ENCODE data around the gene HAPSTR1.
"Not testable (repeated sequence)": the region's sequence is repeated elsewhere in the genome, so short reads cannot be mapped to it uniquely, and the experiment has no call there.

The HAPSTR1 gene

DNA sequence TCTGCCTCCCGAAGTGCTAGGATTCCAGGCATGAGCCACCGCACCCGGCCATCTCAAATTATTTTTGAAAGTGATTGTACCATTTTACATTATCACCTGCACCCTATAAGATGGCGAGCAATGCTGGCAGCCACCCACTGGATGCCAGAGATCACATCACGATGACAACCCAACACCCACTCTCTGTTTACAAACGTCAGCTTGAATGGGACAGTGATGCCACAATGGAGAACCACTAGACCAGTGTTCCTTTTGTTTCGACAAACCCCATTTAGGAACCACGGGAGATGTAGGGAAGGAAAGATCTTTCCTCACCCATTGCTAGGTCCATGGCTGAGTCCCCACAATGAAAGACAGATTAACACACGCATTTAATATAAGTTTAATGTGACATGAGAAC, 20.1 kb upstream of the HAPSTR1 start:
- DNase-seq (ENCODE audit: low read depth in 3 of 3), result no peak

DNA sequence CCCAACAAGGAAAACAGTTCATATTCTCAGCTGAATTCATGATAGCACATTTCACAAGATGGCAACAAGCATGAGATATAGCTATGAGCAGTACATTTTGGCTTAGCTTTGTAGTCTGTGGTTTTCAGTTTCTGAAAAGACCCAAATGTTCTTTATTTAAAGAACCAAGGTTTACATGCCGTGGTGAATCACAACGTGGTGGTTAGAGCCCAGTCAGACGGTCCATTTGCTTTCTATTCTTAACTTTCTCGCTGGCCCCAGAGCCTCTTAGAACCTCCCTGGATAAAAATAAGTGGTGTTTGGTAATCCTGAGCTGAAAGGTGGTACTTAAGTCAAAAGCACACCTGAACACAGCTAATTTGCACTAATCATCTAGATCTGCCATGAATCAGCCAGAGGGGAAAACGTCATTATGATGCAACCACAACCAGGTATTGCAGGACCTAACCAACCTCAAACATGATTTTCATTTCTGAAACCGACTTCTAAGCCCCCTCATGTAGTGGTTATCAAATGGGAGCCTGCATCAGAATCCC, 18.6 kb upstream of the HAPSTR1 start:
- no peak for DNase-seq (ENCODE audit: low read depth in 3 of 3)

DNA sequence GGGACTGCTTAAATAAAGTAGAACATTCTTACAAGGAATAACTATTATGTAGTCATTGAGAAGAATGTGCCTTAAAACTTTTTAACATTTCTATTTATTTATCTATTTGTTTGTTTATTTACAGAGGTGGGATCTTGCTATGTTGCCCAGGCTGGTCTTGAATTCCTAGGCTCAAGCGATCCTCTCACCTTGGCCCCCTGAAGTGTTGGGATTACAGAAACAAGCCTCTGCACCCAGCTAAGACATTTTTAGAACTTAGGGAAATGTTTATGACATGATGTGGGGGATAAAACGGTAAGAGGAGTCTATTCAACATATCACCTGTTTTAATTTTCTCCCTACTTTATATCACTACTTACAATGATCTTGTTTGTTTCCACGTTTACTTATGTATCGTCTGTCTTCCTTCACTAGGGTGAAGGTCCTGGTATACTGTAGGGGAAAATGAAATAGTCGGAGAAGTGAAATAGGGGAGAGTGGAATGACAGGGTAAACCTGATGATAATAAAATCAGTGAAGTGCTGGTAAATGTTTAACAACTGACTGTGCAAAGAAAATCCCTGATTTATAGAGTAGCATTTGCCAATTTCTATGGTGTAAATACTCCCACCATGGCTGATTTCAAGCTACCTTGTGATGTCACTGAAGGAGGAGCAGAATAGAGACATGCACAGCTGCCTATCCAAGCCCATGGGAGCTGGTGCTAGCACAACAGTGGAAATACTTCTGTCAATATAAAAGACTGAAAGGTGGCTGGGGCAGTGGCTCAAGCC, 16.0 kb upstream of the HAPSTR1 start:
- DNase-seq (ENCODE audit: low read depth in 3 of 3), result no peak

DNA sequence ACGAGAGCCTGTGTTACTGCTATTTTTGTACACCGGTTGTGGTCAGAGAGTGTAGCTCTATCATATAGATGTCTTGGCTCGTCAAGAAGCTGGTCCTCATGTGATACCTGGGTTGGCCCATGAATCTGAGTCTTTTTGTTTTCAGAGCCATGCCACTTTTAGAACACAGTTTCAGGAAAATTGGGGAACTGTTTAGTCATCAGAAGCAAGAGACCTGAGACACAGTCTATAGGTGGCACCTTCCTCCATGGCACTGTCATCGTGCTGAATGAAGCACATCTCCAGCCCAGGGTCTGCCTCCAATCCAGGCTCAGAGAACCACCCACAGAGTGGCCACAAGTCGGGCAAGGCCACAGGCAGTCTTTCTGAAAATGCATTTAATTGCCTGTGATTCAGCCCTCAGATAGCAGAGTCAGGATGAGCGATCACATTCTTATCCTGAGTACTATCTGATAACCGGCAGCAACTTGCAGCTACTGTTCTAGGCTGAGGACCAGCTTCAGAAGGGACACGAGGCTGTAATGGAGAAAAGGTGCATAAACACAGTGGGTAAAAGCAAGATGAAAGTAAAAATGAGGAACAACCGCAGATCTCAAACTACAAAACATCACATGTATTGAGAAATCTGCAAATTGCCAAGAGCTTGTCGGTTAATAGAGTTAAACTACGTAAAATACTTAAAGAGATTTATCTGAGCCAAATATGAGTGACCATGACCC, 14.2 kb upstream of the HAPSTR1 start:
- no peak for DNase-seq (ENCODE audit: low read depth in 3 of 3)

DNA sequence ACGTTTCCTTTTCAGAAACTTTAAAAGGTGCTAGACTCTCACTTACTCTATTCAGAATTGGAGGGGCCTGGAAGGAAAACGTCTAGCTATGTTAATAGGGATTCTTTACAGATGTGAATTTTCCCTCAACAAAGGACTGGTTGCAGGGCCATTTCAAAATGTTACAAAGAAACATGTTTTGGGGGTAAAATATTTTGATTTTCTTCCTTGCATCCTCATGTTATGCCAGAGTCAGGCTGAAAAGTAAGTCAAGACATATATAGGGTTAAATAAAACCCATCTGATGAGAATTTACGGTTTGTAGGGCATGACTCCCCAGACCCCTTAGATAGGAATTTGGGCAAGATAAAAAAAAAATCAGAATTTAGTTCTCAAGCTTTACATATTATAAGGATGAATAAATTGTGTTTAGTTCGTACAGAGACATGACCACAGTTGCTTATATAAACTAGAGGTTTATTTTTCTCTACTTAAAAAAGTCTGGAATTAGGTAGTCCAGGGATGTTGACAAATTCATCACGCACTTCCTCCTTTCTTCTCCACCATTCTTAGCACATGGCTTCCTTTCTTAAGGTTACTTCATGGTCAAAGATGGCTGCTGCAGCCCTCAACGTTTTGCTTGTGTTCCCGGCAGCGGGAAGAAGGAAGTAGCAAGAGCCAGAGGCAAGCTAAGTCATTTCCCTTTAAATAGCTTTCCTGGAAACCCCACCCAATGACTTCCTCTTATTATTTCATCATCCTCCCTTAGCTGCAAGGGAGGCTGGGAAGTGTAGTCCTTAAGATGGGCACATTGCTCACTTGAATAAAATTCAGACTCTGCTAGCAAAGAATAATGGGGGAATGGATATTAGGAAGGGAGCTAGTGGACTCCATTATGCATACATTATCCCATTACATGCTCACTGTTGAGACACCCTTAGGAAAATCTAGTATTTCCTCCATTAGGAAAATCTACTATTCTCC, 12.7 kb upstream of the HAPSTR1 start:
- DNase-seq (ENCODE audit: low read depth in 3 of 3), result not testable (repeated sequence)

DNA sequence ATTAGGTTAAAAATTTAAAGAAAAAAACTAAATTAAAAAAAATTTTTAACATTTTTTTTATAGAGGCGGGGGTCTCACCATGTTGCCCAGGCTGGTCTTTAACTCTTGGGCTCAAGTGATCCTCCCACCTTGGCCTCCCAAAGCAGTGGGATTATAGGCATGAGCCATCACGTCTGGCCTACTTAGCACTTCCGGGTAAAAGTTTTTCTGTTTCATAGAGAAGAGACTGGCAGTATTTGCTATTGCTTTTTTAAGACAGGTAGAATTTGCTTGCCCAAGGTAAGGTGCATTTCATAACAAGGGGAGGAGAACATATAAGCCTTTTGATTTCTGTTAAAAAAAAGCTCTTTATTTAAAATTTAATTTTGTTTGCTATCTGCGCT, 12.0 kb upstream of the HAPSTR1 start:
- no peak for DNase-seq (ENCODE audit: low read depth in 3 of 3)

DNA sequence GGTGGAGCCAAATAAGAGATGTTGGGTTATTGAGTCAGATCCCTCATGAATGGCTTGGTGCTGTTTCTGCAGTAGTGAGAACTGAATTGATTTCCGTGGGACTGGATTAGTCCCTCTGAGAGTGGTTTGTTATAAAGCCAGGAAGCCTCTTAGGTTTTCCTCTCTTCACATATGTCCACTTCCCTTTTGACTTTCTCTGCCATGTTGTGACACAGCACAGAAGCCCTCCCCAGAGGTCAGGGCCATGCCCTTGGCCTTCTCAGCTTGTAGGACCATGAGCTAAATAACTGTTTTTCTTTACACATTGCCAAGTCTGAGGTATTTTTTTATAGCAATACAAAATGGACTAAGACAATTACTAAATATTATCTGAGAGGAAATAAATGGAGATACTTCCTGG, 10.3 kb upstream of the HAPSTR1 start:
- no peak for DNase-seq (ENCODE audit: low read depth in 3 of 3)

DNA sequence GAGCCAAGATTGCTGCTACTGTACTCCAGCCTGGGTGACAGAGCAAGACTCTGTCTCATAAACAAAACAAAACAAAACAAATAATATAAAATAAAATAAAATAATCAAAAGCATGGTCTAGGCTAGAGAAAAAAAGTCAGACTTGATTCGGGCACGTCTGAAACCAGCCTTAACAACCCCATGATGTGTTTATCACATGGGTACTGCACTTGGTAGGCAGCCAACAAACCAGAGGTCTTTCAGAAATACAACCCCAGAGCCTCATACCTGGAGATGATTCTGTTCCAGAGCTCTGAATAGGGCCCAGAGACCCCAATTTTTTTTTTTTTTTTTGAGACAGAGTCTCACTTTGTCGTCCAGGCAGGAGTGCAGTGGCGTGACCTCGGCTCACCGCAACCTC, 9.6 kb upstream of the HAPSTR1 start:
- DNase-seq (ENCODE audit: low read depth in 3 of 3), result no peak

DNA sequence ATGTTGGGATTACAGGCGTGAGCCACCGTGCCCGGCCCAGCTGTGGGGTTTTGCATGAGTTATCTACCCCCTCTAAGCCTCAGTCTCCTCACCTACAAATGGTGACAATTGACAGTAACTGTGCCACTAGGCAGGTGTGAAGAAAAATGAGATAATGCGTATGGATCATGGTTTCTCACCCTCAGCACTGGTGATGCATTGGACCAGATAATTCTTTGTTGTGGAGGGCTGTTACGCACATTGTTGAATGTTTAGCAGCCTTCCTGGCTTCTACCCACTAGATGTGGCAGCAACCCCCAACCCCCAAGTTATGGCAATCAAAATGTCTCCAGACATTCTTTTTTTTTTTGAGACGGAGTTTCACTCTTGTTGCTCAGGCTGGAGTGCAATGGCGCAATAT, 9.0 kb upstream of the HAPSTR1 start:
- no peak for DNase-seq (ENCODE audit: low read depth in 3 of 3)

DNA sequence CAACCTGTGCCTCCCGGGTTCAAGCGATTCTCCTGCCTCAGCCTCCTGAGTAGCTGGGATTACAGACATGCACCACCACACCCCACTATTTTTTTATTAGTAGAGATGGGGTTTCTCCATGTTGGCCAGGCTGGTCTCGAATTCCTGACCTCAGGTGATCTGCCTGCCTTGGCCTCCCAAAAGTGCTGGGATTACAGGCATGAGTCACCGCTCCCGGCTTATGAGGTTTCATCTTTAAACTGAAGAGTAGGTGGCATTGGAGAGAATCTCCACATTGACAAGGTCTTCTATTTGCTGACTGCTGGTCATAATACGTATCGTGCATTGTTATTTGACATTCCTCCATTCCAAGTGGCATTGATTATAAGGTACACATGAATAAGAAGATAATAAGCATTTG, 3.7 kb upstream of the HAPSTR1 start:
- not testable (repeated sequence) for DNase-seq (ENCODE audit: low read depth in 3 of 3)

DNA sequence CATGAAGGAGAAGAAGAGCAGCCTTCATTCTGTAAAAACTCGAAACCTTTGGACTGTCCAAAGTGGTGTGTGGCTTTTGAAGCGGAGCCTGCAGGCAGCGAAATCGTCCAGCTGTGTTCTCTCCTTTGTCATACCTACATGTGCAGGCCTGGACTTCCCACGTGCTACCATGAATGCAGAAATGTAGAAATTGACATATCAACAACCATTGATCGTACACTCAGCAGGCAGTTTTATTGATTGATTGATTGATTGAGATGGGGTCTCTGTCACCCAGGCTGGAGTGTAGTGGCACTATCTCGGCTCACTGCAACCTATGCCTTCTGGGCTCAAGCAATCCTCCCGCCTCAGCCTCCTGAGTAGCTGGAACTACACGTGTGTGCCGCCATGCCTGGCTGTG, 2.6 kb upstream of the HAPSTR1 start:
- no peak for DNase-seq (ENCODE audit: low read depth in 3 of 3)

DNA sequence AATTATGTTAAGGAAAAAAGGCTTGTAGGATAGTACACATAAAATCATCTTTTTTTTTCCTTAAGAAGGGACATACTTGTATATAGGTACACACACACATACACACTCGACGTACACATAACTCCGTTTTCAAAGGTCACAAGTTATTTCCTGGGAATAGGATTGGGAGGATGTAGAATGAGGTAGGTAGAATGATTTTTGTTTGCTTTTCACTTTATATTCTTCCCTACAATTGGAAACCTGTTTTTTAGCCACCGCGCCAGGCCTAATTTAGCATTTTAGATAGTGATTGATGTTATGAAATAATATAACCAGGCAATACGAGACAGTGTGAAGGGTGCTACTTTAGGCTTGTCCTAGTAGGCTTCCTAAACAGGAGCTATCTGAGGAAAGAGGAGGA, 1.8 kb upstream of the HAPSTR1 start:
- no peak for DNase-seq (ENCODE audit: low read depth in 3 of 3)

DNA sequence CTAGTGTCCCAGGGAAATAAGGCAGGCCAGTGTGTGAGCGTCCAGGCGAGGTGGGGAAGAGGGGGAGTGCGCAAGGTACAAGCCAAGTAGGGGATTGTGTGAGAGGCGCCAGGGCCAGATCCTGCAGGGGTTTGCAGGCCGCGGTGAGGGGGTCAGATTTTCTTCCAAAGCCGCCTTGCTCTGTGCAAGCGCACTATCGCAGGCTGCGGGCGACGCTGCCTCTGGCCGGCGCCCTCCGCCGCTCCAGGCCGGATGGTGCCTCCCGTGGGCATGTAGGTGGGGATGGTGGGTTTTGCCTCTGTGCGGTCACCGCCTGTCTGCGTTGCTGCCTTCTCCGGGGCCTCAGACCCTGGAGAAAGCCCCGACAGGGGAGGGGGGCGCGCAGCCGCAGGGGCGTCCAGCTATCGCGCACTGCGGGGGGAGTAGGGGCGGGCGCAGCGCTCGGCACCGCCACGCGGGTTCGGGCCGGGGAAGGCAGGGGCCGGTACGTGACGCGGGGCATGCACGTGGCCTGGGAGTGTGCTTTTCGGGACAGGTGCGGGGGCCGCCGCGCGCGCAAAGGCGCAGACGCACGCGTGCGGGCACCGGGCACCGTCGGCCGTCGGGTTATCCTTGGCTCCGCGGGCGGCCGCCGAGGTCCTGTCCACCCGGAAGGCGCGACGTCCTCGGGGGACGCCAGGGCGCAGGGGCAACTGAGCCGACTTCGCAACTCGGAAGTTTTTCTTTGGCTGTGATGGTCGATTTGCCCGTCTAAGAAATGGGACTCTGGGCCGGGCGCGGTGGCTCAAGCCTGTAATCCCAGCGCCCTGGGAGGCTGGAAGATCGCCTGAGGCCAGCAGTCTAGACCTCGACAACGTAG, 1.1 kb upstream of the HAPSTR1 start:
- peak; percentile 27 to 37 (median 31) for DNase-seq (ENCODE audit: low read depth in 3 of 3)

DNA sequence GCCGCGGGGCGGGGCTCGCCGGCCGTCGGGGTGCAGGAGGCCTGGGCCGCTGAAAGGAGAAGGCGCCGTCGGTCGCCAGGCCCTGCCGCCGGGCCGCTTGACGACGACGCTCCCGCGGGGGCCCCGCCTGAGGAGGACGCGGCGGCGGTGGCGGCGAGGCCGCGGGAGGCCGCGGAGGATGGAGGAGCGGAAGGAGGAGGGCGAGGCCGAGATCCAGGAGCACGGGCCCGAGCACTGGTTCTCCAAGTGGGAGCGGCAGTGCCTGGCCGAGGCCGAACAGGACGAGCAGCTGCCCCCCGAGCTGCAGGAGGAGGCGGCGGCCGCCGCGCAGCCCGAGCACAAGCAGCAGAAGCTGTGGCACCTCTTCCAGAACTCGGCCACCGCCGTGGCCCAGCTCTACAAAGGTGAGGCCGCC, 430 bp downstream of the HAPSTR1 start:
- DNase-seq (ENCODE audit: low read depth in 3 of 3), result peak in 1 of 3 experiments; percentile 28

DNA sequence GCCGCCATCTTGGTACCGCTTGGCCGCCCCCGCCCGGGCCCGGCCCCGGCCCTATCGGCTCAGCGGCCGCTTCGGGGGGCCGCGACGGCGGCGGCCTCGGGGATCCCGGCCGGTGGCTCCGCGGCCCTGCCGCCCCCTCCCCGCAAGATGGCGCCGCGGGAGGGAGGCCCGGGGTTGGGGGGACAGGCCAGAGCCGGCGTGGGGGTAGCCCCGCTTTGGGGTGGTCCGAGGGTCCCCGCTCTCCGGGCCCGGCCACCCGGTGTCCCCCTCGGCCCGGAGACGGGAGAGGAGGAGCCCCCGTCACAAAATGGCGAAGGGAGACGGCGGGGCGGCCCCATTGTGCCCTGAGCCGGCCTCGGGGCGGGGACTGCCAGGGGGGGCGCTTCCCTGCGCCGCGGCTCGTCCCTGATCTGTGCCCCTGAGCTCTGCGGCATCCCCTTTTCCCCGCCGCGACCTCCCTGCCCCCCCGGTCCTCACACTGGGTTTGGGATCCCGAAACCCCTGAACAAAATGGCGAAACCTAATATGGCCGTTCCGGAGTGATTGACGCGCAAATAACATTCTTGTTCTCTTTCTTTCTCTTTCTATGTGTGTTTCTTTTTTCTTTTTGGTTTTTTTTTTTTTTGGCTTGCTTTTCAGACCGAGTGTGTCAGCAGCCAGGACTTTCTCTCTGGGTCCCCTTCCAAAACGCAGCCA, 986 bp downstream of the HAPSTR1 start:
- peak; percentile 14 to 37 (median 15) for DNase-seq (ENCODE audit: low read depth in 3 of 3)

DNA sequence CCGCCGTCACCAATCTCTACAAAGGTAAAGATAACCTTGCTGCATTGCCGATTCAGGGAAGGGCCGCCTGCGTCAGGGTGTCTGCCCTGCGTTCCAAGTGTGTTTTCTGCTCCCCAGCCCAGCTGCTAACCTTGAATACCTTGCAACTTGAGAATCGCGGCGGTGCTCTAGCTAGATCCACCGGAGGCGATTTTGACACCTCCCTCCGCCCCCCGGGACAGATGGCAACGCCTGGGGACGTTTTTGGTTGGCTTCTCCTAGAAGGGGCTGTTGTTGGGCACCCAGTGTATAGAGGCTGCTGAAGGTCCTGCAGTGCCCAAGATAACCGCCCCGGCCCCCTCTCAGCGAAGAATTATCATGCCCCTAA, 1.5 kb downstream of the HAPSTR1 start:
- DNase-seq (ENCODE audit: low read depth in 3 of 3), result no peak

DNA sequence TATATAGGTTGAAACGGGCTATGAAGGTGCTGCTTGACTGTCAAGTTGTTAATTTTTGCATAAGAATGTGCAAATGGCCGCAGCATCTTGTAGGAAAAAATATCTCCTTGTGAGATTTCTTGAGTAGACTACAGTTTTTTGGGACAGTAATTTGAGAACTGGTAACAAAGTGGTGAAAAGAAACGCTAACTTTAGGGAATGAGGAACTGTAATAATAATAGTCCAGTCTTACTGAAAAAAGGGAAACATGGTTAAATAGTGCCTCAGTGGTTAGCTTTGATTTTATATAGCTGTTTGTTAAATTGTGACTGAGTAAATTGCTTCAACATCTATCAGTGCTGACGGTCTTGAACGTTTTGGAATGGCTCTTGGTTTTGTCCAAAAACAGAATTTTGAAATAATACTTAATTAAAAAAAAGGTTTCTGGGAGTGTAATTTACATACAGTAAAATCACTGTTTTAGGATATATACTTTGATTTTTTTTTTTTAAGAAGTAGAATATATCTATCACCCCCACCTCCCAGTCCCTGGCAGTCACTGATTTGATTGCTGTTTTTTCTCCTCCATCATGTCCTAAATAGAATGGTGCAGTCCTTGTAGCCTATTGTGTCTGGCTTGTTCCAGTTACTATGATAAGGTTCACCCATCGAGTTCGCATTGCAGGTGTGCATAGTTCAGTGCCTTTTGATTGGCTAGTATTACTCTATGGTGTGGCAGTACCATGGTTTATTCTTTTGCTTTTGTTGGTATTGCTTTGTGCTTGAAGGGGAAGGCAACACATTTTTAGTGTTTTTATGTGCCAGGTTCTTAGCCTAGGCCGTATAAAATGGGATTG, 2.8 kb downstream of the HAPSTR1 start:
- DNase-seq (ENCODE audit: low read depth in 3 of 3), result no peak

DNA sequence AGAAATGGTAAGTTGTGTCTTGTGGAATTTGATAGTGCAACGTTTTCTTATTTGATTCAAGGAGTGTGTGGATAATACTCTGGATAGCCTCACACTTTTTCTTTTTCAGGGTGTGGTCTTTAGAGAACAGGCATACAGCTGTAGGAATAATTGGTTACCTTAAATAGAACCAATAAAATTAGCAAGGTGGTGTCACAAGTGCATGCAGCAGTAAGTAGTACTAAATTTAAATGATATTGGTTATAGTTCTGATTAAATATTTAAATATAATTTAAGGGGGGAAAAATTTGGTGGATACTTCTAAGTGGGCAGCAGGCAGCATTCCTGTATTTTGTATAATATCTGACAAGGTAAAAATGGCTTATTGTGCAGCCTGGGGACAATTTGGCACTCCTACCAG, 3.7 kb downstream of the HAPSTR1 start:
- DNase-seq (ENCODE audit: low read depth in 3 of 3), result no peak

DNA sequence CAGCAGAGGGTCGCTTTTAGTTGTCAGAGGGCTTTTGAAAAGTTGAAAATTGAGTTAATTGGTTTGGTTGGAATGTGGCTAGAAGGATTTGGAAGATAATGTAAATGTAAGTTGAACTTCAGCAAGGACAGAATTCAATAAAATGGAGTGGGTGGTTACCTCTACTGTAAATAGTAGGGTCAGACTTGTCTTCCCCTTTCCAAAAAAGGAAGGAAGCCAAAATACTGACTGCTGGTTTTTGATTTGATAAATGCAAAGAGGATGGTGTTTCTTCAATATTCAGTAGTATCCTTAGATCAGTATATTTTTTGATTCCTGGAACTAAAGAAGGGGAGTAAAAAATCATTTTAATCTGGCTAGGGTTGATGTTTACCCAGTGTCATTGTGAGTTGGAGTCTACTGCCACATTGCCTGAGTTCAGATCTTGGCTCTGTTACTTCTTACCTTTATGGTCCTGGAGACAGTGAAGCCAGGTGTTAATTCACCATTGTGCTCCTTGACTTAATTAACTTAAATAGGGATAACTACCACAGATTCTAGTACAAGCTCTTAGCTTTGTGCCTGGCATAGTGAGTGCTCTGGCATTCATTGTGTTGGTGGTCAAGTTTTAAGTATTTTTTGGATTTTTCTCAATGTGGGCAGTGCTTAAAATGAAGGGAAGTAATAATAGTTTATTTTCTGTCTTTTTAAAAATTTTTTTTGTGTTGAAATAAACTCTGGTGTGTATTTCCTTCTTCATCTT, 4.4 kb downstream of the HAPSTR1 start:
- DNase-seq (ENCODE audit: low read depth in 3 of 3), result no peak

Measured in stimulated activated CD4-positive, alpha-beta T cell treated with anti-CD3 and anti-CD28 coated beads, TNF-alpha, amount 100 ng/mL, for 4 hours (primary cell).